ENCODE data around the gene FRMD8.
"Not testable (repeated sequence)": the region's sequence is repeated elsewhere in the genome, so short reads cannot be mapped to it uniquely, and the experiment has no call there.

Gene FRMD8

GRCh38 chr11:65393513-65394079 is 7.2 kb downstream of the FRMD8 start:
- DNase-seq (ENCODE audit: low read depth), result no peak

GRCh38 chr11:65394125-65394536 is 7.7 kb downstream of the FRMD8 start:
- DNase-seq (ENCODE audit: low read depth), result no peak

GRCh38 chr11:65395961-65396530 is 9.6 kb downstream of the FRMD8 start:
- no peak for DNase-seq (ENCODE audit: low read depth)

- no peak for DNase-seq (ENCODE audit: low read depth)
Observed at GRCh38 chr11:65396769-65397745, 10.6 kb downstream of the FRMD8 start.

- DNase-seq (ENCODE audit: low read depth), result no peak
Observed at GRCh38 chr11:65398362-65398910, 12.0 kb downstream of the FRMD8 start.

GRCh38 chr11:65399249-65399648 is 12.8 kb downstream of the FRMD8 start:
- DNase-seq (ENCODE audit: low read depth), result no peak

- no peak for DNase-seq (ENCODE audit: low read depth)
Observed at GRCh38 chr11:65399845-65400244, 13.4 kb downstream of the FRMD8 start.

- DNase-seq (ENCODE audit: low read depth), result no peak
Observed at GRCh38 chr11:65400307-65401072, 14.1 kb downstream of the FRMD8 start.

GRCh38 chr11:65401073-65401802 is 14.8 kb downstream of the FRMD8 start:
- DNase-seq (ENCODE audit: low read depth), result no peak

GRCh38 chr11:65401803-65402248 is 15.4 kb downstream of the FRMD8 start:
- no peak for DNase-seq (ENCODE audit: low read depth)

- no peak for DNase-seq (ENCODE audit: low read depth)
Observed at GRCh38 chr11:65402790-65403189, 16.4 kb downstream of the FRMD8 start.

GRCh38 chr11:65403607-65404121 is 17.2 kb downstream of the FRMD8 start:
- no peak for DNase-seq (ENCODE audit: low read depth)

GRCh38 chr11:65404210-65404609 is 17.8 kb downstream of the FRMD8 start:
- no peak for DNase-seq (ENCODE audit: low read depth)

- no peak for DNase-seq (ENCODE audit: low read depth)
Observed at GRCh38 chr11:65404638-65405339, 18.4 kb downstream of the FRMD8 start.

GRCh38 chr11:65410936-65411680 is 24.7 kb downstream of the FRMD8 start:
- DNase-seq (ENCODE audit: low read depth), result no peak

GRCh38 chr11:65411681-65412070 is 25.2 kb downstream of the FRMD8 start:
- no peak for DNase-seq (ENCODE audit: low read depth)

GRCh38 chr11:65412271-65413076 is 26.0 kb downstream of the FRMD8 start:
- DNase-seq (ENCODE audit: low read depth), result no peak

- not testable (repeated sequence) for DNase-seq (ENCODE audit: low read depth)
Observed at GRCh38 chr11:65413077-65413664, 26.7 kb downstream of the FRMD8 start.
